ENCODE results near the gene SNAPC5. TPM values are rescaled to one million over a fixed set of nuclear protein-coding genes. Genes with fewer than 3 reads are reported as not detected.

SNAPC5 gene
- polyA plus RNA-seq, 1 experiment: 31.3 TPM

GRCh38 chr15:66454143-66454542 is 43.4 kb downstream of the SNAPC5 start:
- no peaks in the 10 kb centered on the region for H3K27me3 ChIP-seq (ENCODE audit: control insufficient read depth, insufficient read depth, low read length)
- no peak for DNase-seq (ENCODE audit: low read depth, low spot score)
- CTCF ChIA-PET: interaction anchor here (0.5 kb wide), 1 partner anchor 9 kb away, joined by 3 read pairs; no protein-coding TSS in a partner anchor
- no peak overlapping the region for H3K4me3 ChIP-seq (ENCODE audit: low read depth, low read length)
- H3K27ac ChIP-seq (ENCODE audit: low read depth, low read length): no peak overlapping the region
- no peaks in the 10 kb centered on the region for H3K9me3 ChIP-seq (ENCODE audit: control insufficient read depth, insufficient read depth, low read length)
- TF ChIP-seq CTCF (IDR thresholded peaks at IDR 0.05; ENCODE audit: low read depth, low read length): no peak
- POLR2A ChIA-PET: interaction anchor here (0.6 kb wide), 1 partner anchor 16 kb away, joined by 11 read pairs; no protein-coding TSS in a partner anchor

- DNase-seq (ENCODE audit: low read depth, low spot score): no peak
- ChIA-PET POLR2A (no interaction called here), CTCF (interaction anchor here (0.6 kb wide), 1 partner anchor 9 kb away, joined by 3 read pairs; no protein-coding TSS in a partner anchor)
- H3K27ac ChIP-seq (ENCODE audit: low read depth, low read length): no peak overlapping the region
- H3K9me3 ChIP-seq (ENCODE audit: control insufficient read depth, insufficient read depth, low read length): no peaks in the 10 kb centered on the region
- no peak for TF ChIP-seq CTCF (IDR thresholded peaks at IDR 0.05; ENCODE audit: low read depth, low read length)
- no peaks in the 10 kb centered on the region for H3K27me3 ChIP-seq (ENCODE audit: control insufficient read depth, insufficient read depth, low read length)
- no peak overlapping the region for H3K4me3 ChIP-seq (ENCODE audit: low read depth, low read length)
Measured at GRCh38 chr15:66452971-66453580, 44.5 kb downstream of the SNAPC5 start.

GRCh38 chr15:66452420-66452819 is 45.1 kb downstream of the SNAPC5 start:
- Histone ChIP-seq H3K27me3 (ENCODE audit: control insufficient read depth, insufficient read depth, low read length) (no peaks in the 10 kb centered on the region), H3K9me3 (ENCODE audit: control insufficient read depth, insufficient read depth, low read length) (no peaks in the 10 kb centered on the region), H3K27ac (ENCODE audit: low read depth, low read length) (no peak overlapping the region), H3K4me3 (ENCODE audit: low read depth, low read length) (no peak overlapping the region)
- CTCF ChIA-PET: interaction anchor here (0.6 kb wide), 1 partner anchor 10 kb away, joined by 3 read pairs; no protein-coding TSS in a partner anchor
- DNase-seq (ENCODE audit: low read depth, low spot score): no peak
- POLR2A ChIA-PET: no interaction called here
- no peak for TF ChIP-seq CTCF (IDR thresholded peaks at IDR 0.05; ENCODE audit: low read depth, low read length)

Small RNA genes lying within 50 kb of the gene (small RNA-seq; reads per million reads assigned to genes)
- gene MIR4512 (ENCODE audit: insufficient read length, low read depth) (1.6 reads per million), gene RF01159 (ENCODE audit: insufficient read length, low read depth) (not detected), gene SNORD16 (ENCODE audit: insufficient read length, low read depth) (not detected), gene SNORD18A (ENCODE audit: insufficient read length, low read depth) (not detected), gene SNORD18B (ENCODE audit: insufficient read length, low read depth) (not detected), gene SNORD18C (ENCODE audit: insufficient read length, low read depth) (not detected)

Other genes with a start within 250 kb of the SNAPC5 start
- gene MEGF11, start 244.0 kb downstream of the SNAPC5 start, polyA plus RNA-seq (2011; rRNA removed): not detected in 2 replicates
- gene DIS3L, start 204.2 kb downstream of the SNAPC5 start, polyA plus RNA-seq (2011; rRNA removed): 8.7 and 12.1 TPM in 2 replicates
- 7.5 and 10.4 TPM in 2 replicates for gene TIPIN, start 141.1 kb downstream of the SNAPC5 start, polyA plus RNA-seq (2011; rRNA removed)
- gene MAP2K1, start 110.8 kb downstream of the SNAPC5 start, polyA plus RNA-seq (2011; rRNA removed): 18.4 and 18.8 TPM in 2 replicates
- 5,001 and 5,274 TPM in 2 replicates for gene RPL4, start 7.1 kb upstream of the SNAPC5 start, polyA plus RNA-seq (2011; rRNA removed)
- 11.2 and 18.1 TPM in 2 replicates for gene ZWILCH, start 7.6 kb upstream of the SNAPC5 start, polyA plus RNA-seq (2011; rRNA removed)
- gene LCTL, start 68.2 kb upstream of the SNAPC5 start, polyA plus RNA-seq (2011; rRNA removed): 6.5 and 7.0 TPM in 2 replicates
- gene SMAD6, start 204.5 kb upstream of the SNAPC5 start, polyA plus RNA-seq (2011; rRNA removed): 1.8 and 2.2 TPM in 2 replicates

All from AG04450 (cell line).